A673 (cell line): Measurements from ENCODE around the gene CCDC174. TPM values are rescaled to one million over a fixed set of nuclear protein-coding genes. Genes with fewer than 3 reads are reported as not detected.
"Not testable (repeated sequence)": the region's sequence is repeated elsewhere in the genome, so short reads cannot be mapped to it uniquely, and the experiment has no call there.

Experiments used
- BruUV-seq: library from RNA; stranded (reverse); fragments of 400-500 nt; replicated peaks from 2 replicates; lab custom pipeline; 2021; lab: Mats Ljungman, UMichigan
- CTCF ChIA-PET: fragments of 300-600 bp; sonication (Branson Sonifier 250); formaldehyde crosslinking; loops from one replicate; lab custom pipeline; 2022; ENCODE audit warnings: antibody characterized with exemption; lab: Charles Lee
- POLR2A ChIA-PET: fragments of 300-600 bp; sonication (Branson Sonifier 250); formaldehyde crosslinking; loops from one replicate; lab custom pipeline; 2022; ENCODE audit warnings: antibody characterized with exemption; ENCODE audit not compliant: low non-redundant PET; lab: Charles Lee
- DNase-seq: peaks from one replicate; pipeline ENCODE4 v3.0.0-alpha.2; 2015; ENCODE audit warnings: low spot score
- H3K27ac ChIP-seq: fragments of 200-600 bp; sonication (generic); 2 replicates; pipeline ENCODE4 v1.5.1; 2016; ENCODE audit warnings: mixed run types, low read depth, mild to moderate bottlenecking, mixed read lengths, antibody characterized with exemption, low read length; ENCODE audit not compliant: poor library complexity, severe bottlenecking
- H3K27me3 ChIP-seq: fragments of 200-600 bp; sonication (generic); replicated peaks from 2 replicates; pipeline ENCODE4 v1.6.1; 2017; ENCODE audit warnings: mixed run types, low read depth, mild to moderate bottlenecking, mixed read lengths, antibody characterized with exemption, low read length; ENCODE audit not compliant: insufficient read depth, poor library complexity
- H3K36me3 ChIP-seq: fragments of 200-600 bp; sonication (generic); 2 replicates; pipeline ENCODE4 v1.6.1; 2016; ENCODE audit warnings: mixed run types, mild to moderate bottlenecking, mixed read lengths, antibody characterized with exemption, low read length; ENCODE audit not compliant: insufficient read depth, poor library complexity, severe bottlenecking
- H3K4me1 ChIP-seq: fragments of 200-600 bp; sonication (generic); 2 replicates; pipeline ENCODE4 v1.6.1; 2017; ENCODE audit warnings: mixed run types, mild to moderate bottlenecking, mixed read lengths, antibody characterized with exemption, low read length; ENCODE audit not compliant: insufficient read depth, poor library complexity, severe bottlenecking
- H3K4me3 ChIP-seq: fragments of 200-600 bp; sonication (generic); 2 replicates; pipeline ENCODE4 v1.5.1; 2016; ENCODE audit warnings: low read depth, mixed run types, mild to moderate bottlenecking, mixed read lengths, low read length; ENCODE audit not compliant: poor library complexity, severe bottlenecking
- H3K9me3 ChIP-seq: fragments of 200-600 bp; sonication (generic); 2 replicates; pipeline ENCODE4 v1.6.1; 2016; ENCODE audit warnings: mixed run types, low read depth, mild to moderate bottlenecking, mixed read lengths, antibody characterized with exemption, low read length; ENCODE audit not compliant: poor library complexity, severe bottlenecking
- CTCF ChIP-seq: fragments of 300-800, 200-600 bp; sonication (generic); conservative IDR thresholded peaks from 2 replicates; pipeline ENCODE4 v1.5.1; 2017; ENCODE audit warnings: low read depth, mild to moderate bottlenecking, antibody characterized with exemption, low read length, moderate library complexity, mixed read lengths
- EZH2 ChIP-seq: fragments of 200-600 bp; sonication (generic); IDR thresholded peaks from 2 replicates; pipeline ENCODE4 v1.6.1; 2017; ENCODE audit warnings: borderline replicate concordance, low read depth, mild to moderate bottlenecking, mixed read lengths, antibody characterized with exemption, low read length; ENCODE audit not compliant: poor library complexity, severe bottlenecking
- intact Hi-C: fragments of 100-400 bp; cut with micrococcal nuclease; formaldehyde crosslinking; loops from one replicate; pipeline ENCODE4 v1.10.0; 2022; ENCODE audit not compliant: unreplicated experiment
- total RNA-seq: library from RNA; stranded (reverse); gene quantifications from 2 replicates; pipeline ENCODE4 v1.2.3, GENCODE V29; 2021

CCDC174 gene
- total RNA-seq, 1 experiment from 2014 or later: 19.8 TPM

GRCh38 chr3:14650193-14650592 is 1.4 kb upstream of the CCDC174 start:
- BruUV-seq: no TSS peak
- DNase-seq: no peak
- ChIA-PET CTCF (no interaction called here), POLR2A (no interaction called here)
- H3K9me3 ChIP-seq: no peaks in the 10 kb centered on the region
- H3K27me3 ChIP-seq: peaks cover 13% of the 10 kb centered on the region
- H3K27ac ChIP-seq: no peak overlapping the region
- H3K36me3 ChIP-seq: peaks cover 10% of the 10 kb centered on the region
- H3K4me3 ChIP-seq: no peak overlapping the region
- intact Hi-C loops: no loop called here
- TF ChIP-seq EZH2 (no peak), CTCF (no peak)
- H3K4me1 ChIP-seq: peaks cover 15% of the 10 kb centered on the region

DNA sequence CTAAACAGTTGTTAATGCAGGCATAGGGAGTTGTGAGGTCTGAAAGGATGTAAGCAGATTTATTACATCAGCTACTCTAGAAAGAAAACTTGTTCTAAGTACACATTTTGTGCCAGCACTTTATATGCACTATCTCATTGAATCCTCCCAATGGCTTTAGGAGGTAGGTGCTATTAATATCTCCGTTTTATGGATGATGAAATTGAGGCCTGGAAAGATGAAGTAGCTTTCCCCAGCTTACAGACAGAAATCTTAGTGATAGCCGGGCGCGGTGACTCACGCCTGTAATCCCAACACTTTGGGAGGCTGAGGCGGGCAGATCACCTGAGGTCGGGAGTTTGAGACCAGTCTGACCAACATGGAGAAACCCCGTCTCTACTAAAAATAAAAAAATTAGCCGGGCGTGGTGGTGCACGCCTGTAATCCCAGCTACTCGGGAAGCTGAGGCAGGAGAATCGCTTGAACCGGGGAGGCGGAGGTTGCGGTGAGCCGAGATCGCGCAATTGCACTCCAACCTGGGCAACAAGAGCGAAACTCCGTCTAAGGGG is 872 bp downstream of the CCDC174 start:
- H3K27me3 ChIP-seq, DNase-seq, intact Hi-C loops, BruUV-seq, CTCF ChIA-PET, H3K9me3 ChIP-seq, POLR2A ChIA-PET: not testable (repeated sequence)
- H3K4me1 ChIP-seq: peaks cover 15% of the 10 kb centered on the region
- H3K27ac ChIP-seq: peak overlapping the region; percentile 96
- peaks cover 32% of the 10 kb centered on the region for H3K36me3 ChIP-seq
- H3K4me3 ChIP-seq: peak overlapping the region; percentile 98

DNA sequence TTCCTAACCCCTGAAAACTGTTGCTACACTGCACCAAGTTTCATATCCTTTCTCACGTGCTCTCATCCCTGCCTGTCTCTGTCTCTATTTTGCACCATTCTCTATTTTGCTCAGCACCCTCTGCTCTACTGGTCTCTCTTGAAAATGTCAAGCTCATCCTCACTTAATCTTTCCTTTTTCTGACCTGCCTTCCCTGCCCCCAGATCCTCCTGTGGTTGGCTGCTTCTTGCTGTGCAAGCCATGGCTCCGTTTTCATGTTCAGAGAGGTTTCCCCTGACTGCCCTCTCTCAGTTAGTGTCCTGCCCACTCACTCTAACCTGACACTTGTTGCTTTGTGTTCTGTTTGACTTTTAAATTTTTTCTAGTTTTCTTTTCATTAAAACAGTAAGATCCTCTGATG is 6.0 kb downstream of the CCDC174 start:
- Histone ChIP-seq H3K4me1 (peaks cover 11% of the 10 kb centered on the region), H3K9me3 (no peaks in the 10 kb centered on the region), H3K27ac (no peak overlapping the region), H3K36me3 (peaks cover 81% of the 10 kb centered on the region), H3K4me3 (no peak overlapping the region), H3K27me3 (no peaks in the 10 kb centered on the region)
- no peak for DNase-seq
- no TSS peak for BruUV-seq
- ChIA-PET CTCF (no interaction called here), POLR2A (no interaction called here)
- intact Hi-C loops: no loop called here
- TF ChIP-seq EZH2: no peak
- no peak for TF ChIP-seq CTCF

DNA sequence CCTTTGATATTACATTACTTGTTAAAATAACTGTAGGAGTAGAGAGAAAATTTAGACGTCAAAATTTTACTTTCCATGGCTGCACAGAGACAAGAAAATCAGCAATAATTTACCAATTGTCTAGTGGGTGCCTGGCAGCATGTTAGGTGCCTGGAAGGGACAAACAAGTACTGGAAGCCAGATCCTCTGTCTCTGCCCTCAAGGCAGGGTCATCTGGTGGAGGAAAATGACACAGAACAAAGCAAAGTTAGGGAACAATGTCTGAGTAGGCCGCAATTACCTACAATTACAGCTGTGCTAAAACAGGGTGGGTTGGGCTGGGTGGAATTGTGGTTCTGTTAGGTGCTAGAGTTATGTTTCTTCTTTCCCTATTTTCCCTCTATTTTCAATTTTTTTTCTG is 7.4 kb downstream of the CCDC174 start:
- Histone ChIP-seq H3K27me3 (no peaks in the 10 kb centered on the region), H3K27ac (no peak overlapping the region), H3K36me3 (peaks cover 95% of the 10 kb centered on the region), H3K4me1 (no peaks in the 10 kb centered on the region), H3K4me3 (no peak overlapping the region), H3K9me3 (no peaks in the 10 kb centered on the region)
- ChIA-PET CTCF (no interaction called here), POLR2A (no interaction called here)
- intact Hi-C loops: no loop called here
- DNase-seq: no peak
- no peak for TF ChIP-seq CTCF
- no peak for TF ChIP-seq EZH2
- BruUV-seq: no TSS peak
